ENCODE results near the gene APOL2.
"Not testable (repeated sequence)": the region's sequence is repeated elsewhere in the genome, so short reads cannot be mapped to it uniquely, and the experiment has no call there.

The APOL2 gene

GRCh38 chr22:36218648-36219193, 20.6 kb downstream of the APOL2 start:
- no peak overlapping the region for H3K27ac ChIP-seq (ENCODE audit: low read depth, low read length)
- no peaks in the 10 kb centered on the region for H3K9me3 ChIP-seq (ENCODE audit: control insufficient read depth, insufficient read depth, low read length)
- no peaks in the 10 kb centered on the region for H3K36me3 ChIP-seq (ENCODE audit: control insufficient read depth, insufficient read depth, low read length)
- no peak overlapping the region for H3K9ac ChIP-seq (ENCODE audit: low read depth, low read length)
- H3K27me3 ChIP-seq (ENCODE audit: control insufficient read depth, insufficient read depth, low read length): no peaks in the 10 kb centered on the region
- peaks cover 4% of the 10 kb centered on the region for H3K4me1 ChIP-seq (ENCODE audit: control insufficient read depth, insufficient read depth, low read length)
- no peak overlapping the region for H3K4me3 ChIP-seq (ENCODE audit: low read depth, low read length)

GRCh38 chr22:36215981-36216380, 23.3 kb downstream of the APOL2 start:
- Histone ChIP-seq H3K4me3 (ENCODE audit: low read depth, low read length) (no peak overlapping the region), H3K4me1 (ENCODE audit: control insufficient read depth, insufficient read depth, low read length) (no peaks in the 10 kb centered on the region), H3K27ac (ENCODE audit: low read depth, low read length) (no peak overlapping the region), H3K27me3 (ENCODE audit: control insufficient read depth, insufficient read depth, low read length) (peaks cover 4% of the 10 kb centered on the region; the same call in 1 of the 2 replicates), H3K9ac (ENCODE audit: low read depth, low read length) (no peak overlapping the region), H3K9me3 (ENCODE audit: control insufficient read depth, insufficient read depth, low read length) (no peaks in the 10 kb centered on the region), H3K36me3 (ENCODE audit: control insufficient read depth, insufficient read depth, low read length) (no peaks in the 10 kb centered on the region)

GRCh38 chr22:36213586-36213985, 25.7 kb downstream of the APOL2 start:
- H3K27ac ChIP-seq (ENCODE audit: low read depth, low read length): no peak overlapping the region
- no peaks in the 10 kb centered on the region for H3K9me3 ChIP-seq (ENCODE audit: control insufficient read depth, insufficient read depth, low read length)
- H3K4me1 ChIP-seq (ENCODE audit: control insufficient read depth, insufficient read depth, low read length): no peaks in the 10 kb centered on the region

GRCh38 chr22:36212901-36213300, 26.4 kb downstream of the APOL2 start:
- no peaks in the 10 kb centered on the region for H3K4me1 ChIP-seq (ENCODE audit: control insufficient read depth, insufficient read depth, low read length)
- no peaks in the 10 kb centered on the region for H3K9me3 ChIP-seq (ENCODE audit: control insufficient read depth, insufficient read depth, low read length)
- H3K9ac ChIP-seq (ENCODE audit: low read depth, low read length): no peak overlapping the region
- H3K36me3 ChIP-seq (ENCODE audit: control insufficient read depth, insufficient read depth, low read length): no peaks in the 10 kb centered on the region
- no peak overlapping the region for H3K27ac ChIP-seq (ENCODE audit: low read depth, low read length)
- H3K27me3 ChIP-seq (ENCODE audit: control insufficient read depth, insufficient read depth, low read length): peaks cover 4% of the 10 kb centered on the region; the same call in 1 of the 2 replicates
- H3K4me3 ChIP-seq (ENCODE audit: low read depth, low read length): no peak overlapping the region

More at GRCh38 chr22:36213586-36213985, 25.7 kb downstream of the APOL2 start:
- H3K27me3 ChIP-seq (ENCODE audit: control insufficient read depth, insufficient read depth, low read length): peaks cover 4% of the 10 kb centered on the region; the same call in 1 of the 2 replicates
- H3K4me3 ChIP-seq (ENCODE audit: low read depth, low read length): no peak overlapping the region
- no peak overlapping the region for H3K9ac ChIP-seq (ENCODE audit: low read depth, low read length)
- no peaks in the 10 kb centered on the region for H3K36me3 ChIP-seq (ENCODE audit: control insufficient read depth, insufficient read depth, low read length)

- H3K4me3 ChIP-seq (ENCODE audit: low read depth, low read length): no peak overlapping the region
- H3K27me3 ChIP-seq (ENCODE audit: control insufficient read depth, insufficient read depth, low read length): peaks cover 4% of the 10 kb centered on the region; the same call in 1 of the 2 replicates
- no peaks in the 10 kb centered on the region for H3K36me3 ChIP-seq (ENCODE audit: control insufficient read depth, insufficient read depth, low read length)
- no peaks in the 10 kb centered on the region for H3K4me1 ChIP-seq (ENCODE audit: control insufficient read depth, insufficient read depth, low read length)
- no peak overlapping the region for H3K27ac ChIP-seq (ENCODE audit: low read depth, low read length)
- no peak overlapping the region for H3K9ac ChIP-seq (ENCODE audit: low read depth, low read length)
- H3K9me3 ChIP-seq (ENCODE audit: control insufficient read depth, insufficient read depth, low read length): no peaks in the 10 kb centered on the region
Observed at GRCh38 chr22:36211237-36211861, 28.0 kb downstream of the APOL2 start.

- H3K4me1 ChIP-seq (ENCODE audit: control insufficient read depth, insufficient read depth, low read length): no peaks in the 10 kb centered on the region
- H3K9me3 ChIP-seq (ENCODE audit: control insufficient read depth, insufficient read depth, low read length): no peaks in the 10 kb centered on the region
- H3K4me3 ChIP-seq (ENCODE audit: low read depth, low read length): no peak overlapping the region
- peaks cover 4% of the 10 kb centered on the region; the same call in 1 of the 2 replicates for H3K27me3 ChIP-seq (ENCODE audit: control insufficient read depth, insufficient read depth, low read length)
- no peak overlapping the region for H3K9ac ChIP-seq (ENCODE audit: low read depth, low read length)
- no peak overlapping the region for H3K27ac ChIP-seq (ENCODE audit: low read depth, low read length)
- H3K36me3 ChIP-seq (ENCODE audit: control insufficient read depth, insufficient read depth, low read length): no peaks in the 10 kb centered on the region
Observed at GRCh38 chr22:36210224-36210623, 29.1 kb downstream of the APOL2 start.

- H3K36me3 ChIP-seq (ENCODE audit: control insufficient read depth, insufficient read depth, low read length); H3K4me3 ChIP-seq (ENCODE audit: low read depth, low read length); H3K27ac ChIP-seq (ENCODE audit: low read depth, low read length); H3K9ac ChIP-seq (ENCODE audit: low read depth, low read length); H3K27me3 ChIP-seq (ENCODE audit: control insufficient read depth, insufficient read depth, low read length); H3K9me3 ChIP-seq (ENCODE audit: control insufficient read depth, insufficient read depth, low read length); H3K4me1 ChIP-seq (ENCODE audit: control insufficient read depth, insufficient read depth, low read length): not testable (repeated sequence)
Observed at GRCh38 chr22:36209488-36209908, 29.8 kb downstream of the APOL2 start.

GRCh38 chr22:36208914-36209313, 30.4 kb downstream of the APOL2 start:
- Histone ChIP-seq H3K27ac (ENCODE audit: low read depth, low read length) (no peak overlapping the region), H3K9me3 (ENCODE audit: control insufficient read depth, insufficient read depth, low read length) (no peaks in the 10 kb centered on the region), H3K4me1 (ENCODE audit: control insufficient read depth, insufficient read depth, low read length) (no peaks in the 10 kb centered on the region), H3K4me3 (ENCODE audit: low read depth, low read length) (no peak overlapping the region), H3K36me3 (ENCODE audit: control insufficient read depth, insufficient read depth, low read length) (no peaks in the 10 kb centered on the region), H3K9ac (ENCODE audit: low read depth, low read length) (no peak overlapping the region), H3K27me3 (ENCODE audit: control insufficient read depth, insufficient read depth, low read length) (peaks cover 4% of the 10 kb centered on the region; the same call in 1 of the 2 replicates)

GRCh38 chr22:36208162-36208765, 31.1 kb downstream of the APOL2 start:
- Histone ChIP-seq H3K36me3 (ENCODE audit: control insufficient read depth, insufficient read depth, low read length) (no peaks in the 10 kb centered on the region), H3K9ac (ENCODE audit: low read depth, low read length) (no peak overlapping the region), H3K4me1 (ENCODE audit: control insufficient read depth, insufficient read depth, low read length) (no peaks in the 10 kb centered on the region), H3K27me3 (ENCODE audit: control insufficient read depth, insufficient read depth, low read length) (peaks cover 4% of the 10 kb centered on the region; the same call in 1 of the 2 replicates), H3K27ac (ENCODE audit: low read depth, low read length) (no peak overlapping the region), H3K4me3 (ENCODE audit: low read depth, low read length) (no peak overlapping the region), H3K9me3 (ENCODE audit: control insufficient read depth, insufficient read depth, low read length) (no peaks in the 10 kb centered on the region)

- Histone ChIP-seq H3K36me3 (ENCODE audit: control insufficient read depth, insufficient read depth, low read length) (no peaks in the 10 kb centered on the region), H3K9ac (ENCODE audit: low read depth, low read length) (no peak overlapping the region), H3K4me3 (ENCODE audit: low read depth, low read length) (no peak overlapping the region), H3K9me3 (ENCODE audit: control insufficient read depth, insufficient read depth, low read length) (no peaks in the 10 kb centered on the region), H3K4me1 (ENCODE audit: control insufficient read depth, insufficient read depth, low read length) (no peaks in the 10 kb centered on the region), H3K27ac (ENCODE audit: low read depth, low read length) (no peak overlapping the region), H3K27me3 (ENCODE audit: control insufficient read depth, insufficient read depth, low read length) (no peaks in the 10 kb centered on the region)
Observed at GRCh38 chr22:36206255-36206654, 33.1 kb downstream of the APOL2 start.

- H3K9me3 ChIP-seq (ENCODE audit: control insufficient read depth, insufficient read depth, low read length); H3K36me3 ChIP-seq (ENCODE audit: control insufficient read depth, insufficient read depth, low read length); H3K27ac ChIP-seq (ENCODE audit: low read depth, low read length); H3K9ac ChIP-seq (ENCODE audit: low read depth, low read length); H3K4me1 ChIP-seq (ENCODE audit: control insufficient read depth, insufficient read depth, low read length); H3K27me3 ChIP-seq (ENCODE audit: control insufficient read depth, insufficient read depth, low read length); H3K4me3 ChIP-seq (ENCODE audit: low read depth, low read length): not testable (repeated sequence)
Observed at GRCh38 chr22:36205573-36205972, 33.8 kb downstream of the APOL2 start.

Measured in HUES48 (cell line).